ENCODE measurements around the gene GPRASP1. TPM values are rescaled to one million over a fixed set of nuclear protein-coding genes. Genes with fewer than 3 reads are reported as not detected.

The GPRASP1 gene
- total RNA-seq, 1 donor from 2014 or later: 8.8 TPM

- no peak for TF ChIP-seq CTCF (IDR thresholded peaks at IDR 0.05; ENCODE audit: unreplicated experiment)
- DNase-seq (ENCODE audit: low spot score in 2 of 2, unreplicated experiment in 2 of 2): no peak
- Mint-ChIP-seq H3K27me3 (ENCODE audit: low read depth) (no peaks in the 10 kb centered on the region), H3K4me3 (no peak overlapping the region), H3K27ac (no peak overlapping the region), H3K4me1 (no peaks in the 10 kb centered on the region), H3K9me3 (peaks cover 57% of the 10 kb centered on the region), H3K36me3 (peaks cover 11% of the 10 kb centered on the region)
Measured at GRCh38 chrX:102694749-102695148, 43.5 kb downstream of the GPRASP1 start.

DNA sequence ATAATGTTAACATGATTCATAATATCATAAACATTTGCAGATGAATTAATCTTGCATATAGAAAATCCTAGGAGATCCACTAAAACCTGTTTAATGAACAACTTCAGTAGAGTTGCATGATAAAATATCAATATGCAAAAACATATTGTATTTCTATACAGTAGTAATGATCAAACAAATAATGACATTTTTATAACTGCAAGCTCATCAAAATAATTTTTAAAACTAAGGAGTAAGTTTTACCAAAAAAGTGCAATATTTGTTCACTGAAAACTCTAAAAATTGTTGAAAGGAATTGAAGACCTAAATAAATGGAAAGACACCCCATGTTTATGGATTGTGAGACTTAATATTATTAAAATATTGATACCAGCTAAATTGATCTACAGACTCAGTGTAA is 45.0 kb downstream of the GPRASP1 start:
- H3K27ac Mint-ChIP-seq: no peak overlapping the region
- H3K9me3 Mint-ChIP-seq: peaks cover 60% of the 10 kb centered on the region
- no peaks in the 10 kb centered on the region for H3K4me1 Mint-ChIP-seq
- no peak for TF ChIP-seq CTCF (IDR thresholded peaks at IDR 0.05; ENCODE audit: unreplicated experiment)
- no peak overlapping the region for H3K4me3 Mint-ChIP-seq
- H3K36me3 Mint-ChIP-seq: peaks cover 5% of the 10 kb centered on the region
- no peak for DNase-seq (ENCODE audit: low spot score in 2 of 2, unreplicated experiment in 2 of 2)
- no peaks in the 10 kb centered on the region for H3K27me3 Mint-ChIP-seq (ENCODE audit: low read depth)

GRCh38 chrX:102697494-102697893 is 46.2 kb downstream of the GPRASP1 start:
- Mint-ChIP-seq H3K9me3 (peaks cover 64% of the 10 kb centered on the region), H3K4me3 (no peak overlapping the region), H3K36me3 (peaks cover 4% of the 10 kb centered on the region), H3K4me1 (no peaks in the 10 kb centered on the region), H3K27me3 (ENCODE audit: low read depth) (no peaks in the 10 kb centered on the region), H3K27ac (no peak overlapping the region)
- no peak for TF ChIP-seq CTCF (IDR thresholded peaks at IDR 0.05; ENCODE audit: unreplicated experiment)
- no peak for DNase-seq (ENCODE audit: low spot score in 2 of 2, unreplicated experiment in 2 of 2)

Other genes starting within 250 kb of the GPRASP1 start
- gene NXF2B, start 211.5 kb upstream of the GPRASP1 start, total RNA-seq: not detected in 3 replicates
- gene TCP11X2, start 179.7 kb upstream of the GPRASP1 start, total RNA-seq: not detected in 3 replicates
- gene TMSB15A, start 134.7 kb upstream of the GPRASP1 start, total RNA-seq: 20.7 to 21.8 TPM (median 20.8 TPM) in 3 replicates
- 16.7 to 23.1 TPM (median 19.9 TPM) in 3 replicates for gene ARMCX5, start 52.0 kb upstream of the GPRASP1 start, total RNA-seq
- gene GPRASP2, start 61.0 kb downstream of the GPRASP1 start, total RNA-seq: 22.5 to 25.7 TPM (median 23.5 TPM) in 3 replicates
- gene GPRASP3, start 69.3 kb downstream of the GPRASP1 start, total RNA-seq: 8.4 to 10.0 TPM (median 8.5 TPM) in 3 replicates

All from mesothelial cell of epicardium (in vitro differentiated cells).